ENCODE data around the gene SUN5.

SUN5 gene

GRCh38 chr20:33012327-33013189 is 8.3 kb upstream of the SUN5 start:
- DNase-seq, result no peak

GRCh38 chr20:33010674-33011449 is 6.6 kb upstream of the SUN5 start:
- no peak for DNase-seq

GRCh38 chr20:33010133-33010504 is 5.9 kb upstream of the SUN5 start:
- DNase-seq, result no peak

DNA sequence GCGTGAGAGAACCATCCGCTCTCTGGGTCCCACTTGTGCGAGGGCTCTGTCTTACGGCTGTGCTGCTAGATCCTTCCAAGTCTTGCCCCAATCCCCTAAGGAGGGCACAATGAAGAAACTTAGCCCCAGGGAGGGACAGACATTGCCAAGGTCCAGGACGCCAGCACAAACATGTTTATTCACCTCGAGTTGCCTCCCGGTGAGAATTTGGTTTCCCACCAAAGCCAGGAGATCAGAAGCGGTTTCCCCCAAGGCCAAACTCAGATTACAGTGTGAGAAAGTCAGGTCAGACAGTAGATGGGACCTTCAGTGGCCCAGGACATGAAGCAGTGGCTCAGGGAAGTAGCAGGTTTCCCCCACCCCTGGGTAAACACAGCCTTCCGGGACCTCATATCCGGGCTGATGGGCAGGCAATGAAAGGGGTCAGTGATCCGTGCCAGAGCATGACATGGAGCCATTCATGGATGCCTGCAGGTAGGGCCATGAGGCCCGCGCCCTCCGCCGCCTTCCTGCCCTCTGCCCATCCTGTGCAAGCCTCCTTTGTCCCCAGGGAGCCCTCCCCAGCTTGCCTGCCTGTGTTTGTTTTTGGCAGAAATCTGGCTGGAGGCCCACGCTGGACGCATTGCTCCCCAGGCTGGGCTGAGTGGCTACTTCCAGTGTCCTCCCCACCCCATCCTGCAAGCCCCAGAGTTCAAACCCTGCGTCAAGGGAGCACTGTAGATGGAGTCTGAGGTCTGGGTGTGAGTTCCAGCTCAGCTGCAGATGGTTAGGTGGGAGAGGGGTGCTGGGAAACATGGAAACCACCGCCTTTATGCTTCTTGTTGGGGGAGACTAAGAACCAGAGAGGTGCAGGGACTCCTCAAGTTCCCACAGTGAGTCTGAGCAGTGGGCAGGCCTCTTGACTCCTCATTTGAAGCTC is 5.2 kb upstream of the SUN5 start:
- DNase-seq, result no peak

DNA sequence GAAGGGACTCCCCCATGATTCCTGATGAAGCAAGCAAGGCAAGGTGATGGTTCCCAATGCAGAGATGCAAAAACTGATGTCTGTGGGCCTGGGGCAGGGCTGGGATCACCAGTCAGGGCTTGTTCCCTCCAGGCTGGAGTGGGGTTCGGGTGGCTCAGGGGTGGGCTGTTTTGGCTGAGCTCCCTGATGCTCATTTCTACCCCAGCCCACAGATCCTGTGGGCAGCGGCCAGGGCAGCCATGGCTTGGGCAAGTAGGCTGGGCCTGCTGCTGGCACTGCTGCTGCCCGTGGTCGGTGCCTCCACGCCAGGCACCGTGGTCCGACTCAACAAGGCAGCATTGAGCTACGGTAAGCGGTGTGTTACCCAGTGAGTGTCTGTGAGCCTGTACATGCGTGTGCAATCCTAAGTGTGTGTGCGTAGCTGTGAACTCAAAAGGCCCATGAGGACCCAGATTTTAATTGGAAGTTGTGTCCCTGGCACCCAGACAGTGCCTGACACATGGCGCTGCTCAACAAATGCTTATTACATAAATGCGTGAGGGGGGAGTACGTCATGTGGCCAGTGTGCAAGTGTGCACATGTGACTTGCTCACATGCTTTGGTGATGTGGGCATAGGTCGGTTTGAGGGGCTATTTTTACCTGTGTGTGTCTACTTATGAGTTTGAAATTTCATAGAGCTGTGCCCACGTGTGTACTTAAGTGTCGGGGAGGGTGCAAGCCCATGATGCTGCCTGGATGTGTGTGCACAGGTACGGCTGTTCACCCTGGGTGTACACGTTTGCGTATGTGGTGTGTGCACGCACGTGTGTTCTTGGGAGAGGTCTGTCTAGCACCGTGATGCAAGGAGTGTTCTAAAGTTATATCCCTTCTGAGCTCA is 4.3 kb upstream of the SUN5 start:
- no peak for DNase-seq

GRCh38 chr20:33007376-33008335 is 3.4 kb upstream of the SUN5 start, which contains the start of gene BPIFB2:
Gene BPIFB2 (plus strand): TSS chr20:33007704. CDS start chr20:33008575, 871 bp downstream.
- no peak for DNase-seq

- no peak for DNase-seq
Measured at GRCh38 chr20:33006776-33007375, 2.6 kb upstream of the SUN5 start.

- no peak for DNase-seq
Measured at GRCh38 chr20:33005908-33006775, 1.9 kb upstream of the SUN5 start.

DNA sequence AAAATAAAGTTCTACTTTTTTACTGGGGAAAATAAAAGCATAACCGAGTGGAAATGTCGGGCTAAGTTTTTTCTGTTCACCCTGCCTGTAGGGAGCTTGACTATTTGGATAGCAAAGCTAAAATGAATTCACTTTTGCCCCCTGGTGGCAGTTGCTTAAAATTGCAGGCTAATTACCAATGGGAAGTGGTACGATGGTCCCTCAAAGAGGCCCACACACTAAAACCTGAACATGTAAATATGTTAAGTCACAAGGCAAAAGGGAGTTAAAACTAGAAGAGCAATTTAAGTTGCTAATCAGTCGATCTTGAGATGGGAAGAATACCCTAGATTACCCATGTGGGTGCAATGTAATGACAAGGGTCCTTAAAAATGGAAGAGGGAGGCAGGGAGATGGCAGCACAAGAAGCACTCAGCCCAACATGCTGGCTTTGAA is 916 bp upstream of the SUN5 start:
- DNase-seq, result no peak

GRCh38 chr20:33002087-33002808 is 2.0 kb downstream of the SUN5 start:
- no peak for DNase-seq

- DNase-seq, result no peak
Measured at GRCh38 chr20:33000802-33001466, 3.3 kb downstream of the SUN5 start.

DNA sequence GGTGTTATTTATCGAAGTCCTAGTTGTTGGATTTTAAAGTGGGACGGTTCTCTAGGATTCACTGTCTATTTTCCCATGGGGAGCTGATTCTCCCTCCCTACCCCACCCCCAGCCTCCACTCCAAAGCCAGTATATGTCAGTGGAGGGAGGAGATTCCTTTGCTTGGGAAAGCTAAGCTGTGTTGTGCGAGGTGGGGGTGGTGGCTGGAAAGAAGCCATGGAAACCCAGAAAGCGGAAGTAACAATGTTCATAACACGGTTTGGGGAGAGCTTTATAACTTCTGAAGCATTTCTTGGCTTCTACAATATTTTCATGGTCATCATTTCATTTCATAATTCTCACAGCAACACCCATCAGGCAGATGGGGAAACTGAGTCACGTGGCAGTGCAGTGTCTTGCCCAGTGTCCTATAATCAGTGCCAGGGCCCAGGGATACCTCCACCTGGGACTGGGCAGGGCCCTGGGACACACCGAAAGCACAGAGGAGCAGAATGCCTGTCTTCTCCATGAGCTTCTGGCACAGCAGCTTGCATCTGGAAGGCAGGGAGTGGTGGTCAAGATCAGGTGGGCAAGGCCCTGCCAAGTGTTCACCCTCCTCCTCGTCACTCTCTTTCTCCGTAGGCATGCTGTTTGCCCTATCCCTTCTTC is 4.5 kb downstream of the SUN5 start:
- no peak for DNase-seq

DNA sequence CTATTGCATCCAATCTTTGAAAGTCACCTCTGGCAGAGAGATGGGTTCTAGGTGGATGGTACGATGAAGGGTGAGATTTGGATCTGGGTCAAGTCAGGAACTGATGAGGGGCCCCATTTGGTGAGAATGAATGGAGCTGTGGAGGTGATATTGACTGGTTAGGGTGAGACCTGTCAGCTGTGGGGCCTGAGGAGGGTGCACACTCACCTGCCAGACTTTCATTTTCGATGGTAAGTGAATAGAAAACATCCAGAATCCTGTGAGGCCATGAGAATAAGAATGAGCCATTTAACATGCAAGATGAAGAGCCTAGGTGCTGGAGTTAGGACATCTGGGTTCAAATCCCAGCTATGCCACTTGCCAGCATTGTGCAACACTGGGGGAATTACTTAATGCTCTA is 6.8 kb downstream of the SUN5 start:
- DNase-seq, result no peak

GRCh38 chr20:32995802-32996201 is 8.4 kb downstream of the SUN5 start:
- no peak for DNase-seq

- no peak for DNase-seq
Measured at GRCh38 chr20:32993496-32994050, 10.7 kb downstream of the SUN5 start.

- no peak for DNase-seq
Measured at GRCh38 chr20:32991792-32992641, 12.2 kb downstream of the SUN5 start.
